HepG2 (cell line): ENCODE data around the gene KCNG4. TPM values are rescaled to one million over a fixed set of nuclear protein-coding genes. Genes with fewer than 3 reads are reported as not detected.
A peak's percentile ranks its signal among the peaks of the same experiment; 100 is the strongest.

Experiments used
- ATAC-seq: fragments of 200-7000 bp; cut with Tn5 transposase; 3 replicates; pipeline ENCODE4 v1.9.1; 2020; ENCODE audit warnings: mild to moderate bottlenecking, moderate library complexity
- BruUV-seq: library from RNA; stranded (reverse); fragments of 400-500 nt; replicated peaks from 2 replicates; lab custom pipeline; 2021; lab: Mats Ljungman, UMichigan
- CTCF ChIA-PET: fragments of 300-600 bp; formaldehyde crosslinking; extraction: SDS; loops from one replicate; lab custom pipeline; 2021; ENCODE audit warnings: low total read pairs, inconsistent platforms, low intra/inter-chr PET ratio; lab: Yijun Ruan, JAX
- POLR2A ChIA-PET: fragments of 350-600 bp; sonication (Branson Sonifier 250); formaldehyde crosslinking; loops from one replicate; lab custom pipeline; 2020; ENCODE audit warnings: antibody characterized with exemption, inconsistent platforms; lab: Yijun Ruan, JAX
- DNase-seq: peaks from one replicate; pipeline ENCODE4 v3.0.0-alpha.2; 2015; ENCODE audit warnings: low spot score
- FAIRE-seq: peaks from 3 replicates; lab custom pipeline; 2011; peaks lifted over from hg19 to GRCh38; lab: Jason Lieb, UNC
- H2AFZ ChIP-seq: one replicate; pipeline ENCODE4 v1.6.1; 2011; ENCODE audit warnings: low read length, inconsistent platforms
- H3K27ac ChIP-seq: fragments of 300-600 bp; 3 replicates; pipeline ENCODE4 v1.8.0; 2011; ENCODE audit warnings: mixed run types, mild to moderate bottlenecking, mixed read lengths, low read length, inconsistent platforms; ENCODE audit not compliant: insufficient read depth; ENCODE audit errors: extremely low read length
- H3K27me3 ChIP-seq, 2 experiments: fragments of 200-600 bp in 1 of 2; 2 replicates in 1 of 2; 3 replicates in 1 of 2; pipeline versions ENCODE4 v1.6.0 to v1.8.0; 2011; ENCODE audit warnings: low read length in 2 of 2, mild to moderate bottlenecking in 2 of 2, moderate library complexity in 2 of 2, inconsistent platforms in 1 of 2; ENCODE audit not compliant: insufficient read depth in 2 of 2, control insufficient read depth in 1 of 2
- H3K36me3 ChIP-seq, 2 experiments: fragments of 200-600 bp in 1 of 2; replicated peaks in 1 of 2; 2 replicates in 1 of 2; 3 replicates in 1 of 2; pipeline versions ENCODE4 v1.5.1 to v1.8.0; 2011; ENCODE audit warnings: low read length in 2 of 2, inconsistent platforms in 1 of 2; ENCODE audit not compliant: insufficient read depth in 2 of 2, control insufficient read depth in 1 of 2
- H3K4me1 ChIP-seq: 2 replicates; pipeline ENCODE4 v1.5.1; 2012; ENCODE audit warnings: low read length, inconsistent platforms; ENCODE audit not compliant: insufficient read depth
- H3K4me2 ChIP-seq: 2 replicates; pipeline ENCODE4 v1.6.0; 2011; ENCODE audit warnings: low read depth, low read length, inconsistent platforms
- H3K4me3 ChIP-seq, 3 experiments: fragments of 200-600 bp in 1 of 3; sonication (generic), shearing (Covaris generic) in 1 of 3; replicated peaks in 1 of 3; 2 replicates each; pipeline ENCODE4 v1.5.1; 2011 to 2016; ENCODE audit warnings: low read length in 3 of 3, inconsistent platforms in 2 of 3, low read depth in 2 of 3, mild to moderate bottlenecking in 2 of 3, control low read depth in 1 of 3, mixed read lengths in 1 of 3; ENCODE audit not compliant: insufficient read depth in 1 of 3
- H3K79me2 ChIP-seq: one replicate; pipeline ENCODE4 v1.6.1; 2011; ENCODE audit warnings: low read length, inconsistent platforms; ENCODE audit not compliant: insufficient read depth
- H3K9ac ChIP-seq: 2 replicates; pipeline ENCODE4 v1.6.0; 2011; ENCODE audit warnings: mild to moderate bottlenecking, low read depth, low read length, inconsistent platforms; ENCODE audit not compliant: insufficient read depth
- H3K9me3 ChIP-seq: 2 replicates; pipeline ENCODE4 v1.5.1; 2012; ENCODE audit warnings: mild to moderate bottlenecking, low read length
- H4K20me1 ChIP-seq: 2 replicates; pipeline ENCODE4 v1.6.0; 2011; ENCODE audit warnings: inconsistent platforms, mild to moderate bottlenecking, low read length, moderate library complexity; ENCODE audit not compliant: insufficient read depth
- ASH2L ChIP-seq: fragments of 300-600, 200-600 bp; sonication (generic); IDR thresholded peaks from 2 replicates; pipeline ENCODE4 v1.7.0; 2017; ENCODE audit warnings: low read depth, mild to moderate bottlenecking, moderate library complexity, mixed read lengths, low read length; ENCODE audit not compliant: insufficient read length
- EP300 ChIP-seq, 3 experiments: sonication (generic) in 1 of 3; formaldehyde crosslinking in 1 of 3; IDR thresholded peaks; 2 replicates each; pipeline versions ENCODE4 v1.5.1 to v1.6.1; 2011 to 2020; ENCODE audit warnings: low read depth in 2 of 3, low read length in 2 of 3, borderline replicate concordance in 1 of 3, improper control_type of control experiment in 1 of 3, mild to moderate bottlenecking in 1 of 3, missing genetic modification reagents in 1 of 3, moderate library complexity in 1 of 3
- KDM6A ChIP-seq: IDR thresholded peaks from 2 replicates; pipeline ENCODE4 v1.6.1; 2016; ENCODE audit warnings: low read depth
- KLF6 ChIP-seq: IDR thresholded peaks from 2 replicates; pipeline ENCODE4 v1.8.0; 2016; ENCODE audit warnings: missing biosample characterization, missing genetic modification reagents
- SRSF4 ChIP-seq: fragments of 200-400 bp; formaldehyde crosslinking; IDR thresholded peaks from one replicate; pipeline ENCODE4 v1.6.1; 2018; ENCODE audit warnings: mild to moderate bottlenecking, low read depth, low read length, moderate library complexity; ENCODE audit not compliant: poor library complexity, severe bottlenecking
- ZNF121 ChIP-seq: sonication (generic); formaldehyde crosslinking; IDR thresholded peaks from 2 replicates; pipeline ENCODE4 v1.5.0; 2020; ENCODE audit warnings: mild to moderate bottlenecking, missing genetic modification reagents
- ZNF496 ChIP-seq: sonication (generic); formaldehyde crosslinking; IDR thresholded peaks from 2 replicates; pipeline ENCODE4 v1.8.1; 2023; ENCODE audit warnings: mild to moderate bottlenecking, moderate library complexity, missing genetic modification reagents; ENCODE audit not compliant: insufficient replicate concordance
- ZNF691 ChIP-seq: sonication (generic); formaldehyde crosslinking; IDR thresholded peaks from 2 replicates; pipeline ENCODE4 v1.4.0; 2020; ENCODE audit warnings: missing genetic modification reagents, low read depth, mild to moderate bottlenecking, borderline replicate concordance
- ZNF792 ChIP-seq: IDR thresholded peaks from 2 replicates; pipeline ENCODE4 v1.6.1; 2016
- WGBS: methylation state at CpG from one replicate; pipeline ENCODE4 v1.1.6; 2017; ENCODE audit warnings: low lambda C conversion rate; 5-methylcytosine and 5-hydroxymethylcytosine counted together
- in situ Hi-C: cut with HindIII; loops from 2 replicates; pipeline ENCODE4 v1.10.0; 2017; ENCODE audit warnings: low pct_unique_long_range_greater_than_20kb; ENCODE audit not compliant: extremely low pct_ligation_motif_present
- intact Hi-C: fragments of 100-400 bp; cut with micrococcal nuclease; formaldehyde crosslinking; loops from one replicate; pipeline ENCODE4 v1.10.0; 2022; ENCODE audit not compliant: unreplicated experiment
- polyA plus RNA-seq, 8 experiments: library from polyadenylated mRNA; depleted of rRNA in 3 of 8; stranded (reverse) in 7 of 8; unstranded in 1 of 8; fragments of >200 nt; fragmentation: Illumina TruSeq in 4 of 8; extraction: Trizol in 4 of 8; gene quantifications; 2 replicates each; pipeline versions ENCODE4 v1.2.1 to v1.2.3, GENCODE V29; 2011 to 2016; ENCODE audit warnings: low read depth in 4 of 8, missing spikeins in 1 of 8, mixed read lengths in 1 of 8; ENCODE audit not compliant: insufficient read depth in 1 of 8
- total RNA-seq, 5 experiments: library from RNA; depleted of rRNA; stranded (reverse); fragments of >200 nt; fragmentation: Illumina TruSeq; extraction: Trizol; gene quantifications; 2 replicates each; pipeline ENCODE4 v1.2.3, GENCODE V29; 2016; ENCODE audit warnings: low read depth in 1 of 5
- TF ChIP-seq, protein P1 (sequence below): sonication (generic); formaldehyde crosslinking; conservative IDR thresholded peaks from 2 replicates; pipeline ENCODE4 v1.8.0; 2022; ENCODE audit warnings: missing genetic modification reagents
- TF ChIP-seq, protein P2 (sequence below): sonication (generic); formaldehyde crosslinking; IDR thresholded peaks from 2 replicates; pipeline ENCODE4 v1.4.0; 2020; ENCODE audit warnings: missing genetic modification reagents, borderline replicate concordance
- TF ChIP-seq, protein P3 (sequence below): sonication (generic); formaldehyde crosslinking; conservative IDR thresholded peaks from 2 replicates; pipeline ENCODE4 v1.8.0; 2022; ENCODE audit warnings: low read depth, missing genetic modification reagents

The KCNG4 gene
- total and polyA plus RNA-seq, 2 of the 13 experiments (the other 11 are each of a cell fraction or from before 2014, with no cell fraction given) = not detected

- Histone ChIP-seq H3K4me1 (peaks cover 37% of the 10 kb centered on the region), H3K4me3 (peak overlapping the region in 1 of 3 experiments; percentile 61; a peak in 1 of 6 replicates), H3K4me2 (peak overlapping the region; percentile 75), H2AFZ (no peak overlapping the region), H3K9ac (no peak overlapping the region), H4K20me1 (no peaks in the 10 kb centered on the region), H3K36me3 (peaks cover 3 to 14% of the 10 kb centered on the region in 2 experiments; a peak in 3 of 5 replicates), H3K79me2 (no peaks in the 10 kb centered on the region), H3K27me3 (peaks cover 1 to 6% of the 10 kb centered on the region in 2 experiments; a peak in 3 of 5 replicates), H3K27ac (no peak overlapping the region), H3K9me3 (no peaks in the 10 kb centered on the region)
- intact Hi-C loops (loop anchor here (1.0 to 5.0 kb wide), 3 partner anchors 31 to 223 kb away; partner anchors contain the start of genes DNAAF1, HSDL1 and OSGIN1), in situ Hi-C loops (loop anchor here (5.0 to 25.0 kb wide), 2 partner anchors 88 to 213 kb away; partner anchors contain the start of genes NECAB2 and OSGIN1)
- BruUV-seq = no TSS peak
- FAIRE-seq (peak; percentile 94), ATAC-seq (peak; percentile 80), DNase-seq (peak; percentile 65)
- WGBS = 9% methylated on average over 10 of the region's 10 CpGs
- ChIA-PET CTCF (interaction anchor here (1.2 to 2.1 kb wide), 3 partner anchors 31 to 91 kb away, joined by 3 to 23 read pairs (median 6); partner anchors contain the start of genes DNAAF1 and HSDL1), POLR2A (interaction anchor here (0.8 to 2.6 kb wide), 7 partner anchors 12 to 221 kb away, joined by 3 to 18 read pairs (median 3); partner anchors contain the start of genes DNAAF1, HSDL1 and TAF1C)
- TF ChIP-seq KDM6A (no peak), SRSF4 (no peak), ZNF792 (no peak), ASH2L (peak; percentile 8), ZNF691 (0 out of 2 replicates have a peak, but pooled peaks have one; percentile 28), KLF6 (CRISPR knock-in tag) (no peak), ZNF121 (CRISPR knock-in tag) (0 out of 2 replicates have a peak, but pooled peaks have one; percentile 27), EP300 (IDR thresholded peaks at IDR 0.05; ENCODE audit: low read depth in 2 of 2, low read length in 2 of 2) (no peak), EP300 (CRISPR knock-in tag; IDR thresholded peaks at IDR 0.05; ENCODE audit: borderline replicate concordance) (no peak), ZNF496 (CRISPR knock-in tag) (no peak)
- TF ChIP-seq, protein P1, sequence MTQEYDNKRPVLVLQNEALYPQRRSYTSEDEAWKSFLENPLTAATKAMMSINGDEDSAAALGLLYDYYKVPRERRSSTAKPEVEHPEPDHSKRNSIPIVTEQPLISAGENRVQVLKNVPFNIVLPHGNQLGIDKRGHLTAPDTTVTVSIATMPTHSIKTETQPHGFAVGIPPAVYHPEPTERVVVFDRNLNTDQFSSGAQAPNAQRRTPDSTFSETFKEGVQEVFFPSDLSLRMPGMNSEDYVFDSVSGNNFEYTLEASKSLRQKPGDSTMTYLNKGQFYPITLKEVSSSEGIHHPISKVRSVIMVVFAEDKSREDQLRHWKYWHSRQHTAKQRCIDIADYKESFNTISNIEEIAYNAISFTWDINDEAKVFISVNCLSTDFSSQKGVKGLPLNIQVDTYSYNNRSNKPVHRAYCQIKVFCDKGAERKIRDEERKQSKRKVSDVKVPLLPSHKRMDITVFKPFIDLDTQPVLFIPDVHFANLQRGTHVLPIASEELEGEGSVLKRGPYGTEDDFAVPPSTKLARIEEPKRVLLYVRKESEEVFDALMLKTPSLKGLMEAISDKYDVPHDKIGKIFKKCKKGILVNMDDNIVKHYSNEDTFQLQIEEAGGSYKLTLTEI = no peak
- TF ChIP-seq, protein P2, sequence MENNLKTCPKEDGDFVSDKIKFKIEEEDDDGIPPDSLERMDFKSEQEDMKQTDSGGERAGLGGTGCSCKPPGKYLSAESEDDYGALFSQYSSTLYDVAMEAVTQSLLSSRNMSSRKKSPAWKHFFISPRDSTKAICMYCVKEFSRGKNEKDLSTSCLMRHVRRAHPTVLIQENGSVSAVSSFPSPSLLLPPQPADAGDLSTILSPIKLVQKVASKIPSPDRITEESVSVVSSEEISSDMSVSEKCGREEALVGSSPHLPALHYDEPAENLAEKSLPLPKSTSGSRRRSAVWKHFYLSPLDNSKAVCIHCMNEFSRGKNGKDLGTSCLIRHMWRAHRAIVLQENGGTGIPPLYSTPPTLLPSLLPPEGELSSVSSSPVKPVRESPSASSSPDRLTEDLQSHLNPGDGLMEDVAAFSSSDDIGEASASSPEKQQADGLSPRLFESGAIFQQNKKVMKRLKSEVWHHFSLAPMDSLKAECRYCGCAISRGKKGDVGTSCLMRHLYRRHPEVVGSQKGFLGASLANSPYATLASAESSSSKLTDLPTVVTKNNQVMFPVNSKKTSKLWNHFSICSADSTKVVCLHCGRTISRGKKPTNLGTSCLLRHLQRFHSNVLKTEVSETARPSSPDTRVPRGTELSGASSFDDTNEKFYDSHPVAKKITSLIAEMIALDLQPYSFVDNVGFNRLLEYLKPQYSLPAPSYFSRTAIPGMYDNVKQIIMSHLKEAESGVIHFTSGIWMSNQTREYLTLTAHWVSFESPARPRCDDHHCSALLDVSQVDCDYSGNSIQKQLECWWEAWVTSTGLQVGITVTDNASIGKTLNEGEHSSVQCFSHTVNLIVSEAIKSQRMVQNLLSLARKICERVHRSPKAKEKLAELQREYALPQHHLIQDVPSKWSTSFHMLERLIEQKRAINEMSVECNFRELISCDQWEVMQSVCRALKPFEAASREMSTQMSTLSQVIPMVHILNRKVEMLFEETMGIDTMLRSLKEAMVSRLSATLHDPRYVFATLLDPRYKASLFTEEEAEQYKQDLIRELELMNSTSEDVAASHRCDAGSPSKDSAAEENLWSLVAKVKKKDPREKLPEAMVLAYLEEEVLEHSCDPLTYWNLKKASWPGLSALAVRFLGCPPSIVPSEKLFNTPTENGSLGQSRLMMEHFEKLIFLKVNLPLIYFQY (CRISPR knock-in tag) = no peak
- TF ChIP-seq, protein P3, sequence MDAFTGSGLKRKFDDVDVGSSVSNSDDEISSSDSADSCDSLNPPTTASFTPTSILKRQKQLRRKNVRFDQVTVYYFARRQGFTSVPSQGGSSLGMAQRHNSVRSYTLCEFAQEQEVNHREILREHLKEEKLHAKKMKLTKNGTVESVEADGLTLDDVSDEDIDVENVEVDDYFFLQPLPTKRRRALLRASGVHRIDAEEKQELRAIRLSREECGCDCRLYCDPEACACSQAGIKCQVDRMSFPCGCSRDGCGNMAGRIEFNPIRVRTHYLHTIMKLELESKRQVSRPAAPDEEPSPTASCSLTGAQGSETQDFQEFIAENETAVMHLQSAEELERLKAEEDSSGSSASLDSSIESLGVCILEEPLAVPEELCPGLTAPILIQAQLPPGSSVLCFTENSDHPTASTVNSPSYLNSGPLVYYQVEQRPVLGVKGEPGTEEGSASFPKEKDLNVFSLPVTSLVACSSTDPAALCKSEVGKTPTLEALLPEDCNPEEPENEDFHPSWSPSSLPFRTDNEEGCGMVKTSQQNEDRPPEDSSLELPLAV (CRISPR knock-in tag) = no peak
Observed at GRCh38 chr16:84175350-84176081, 64.3 kb downstream of the KCNG4 start.
